HFFc6 (cell line): ENCODE results near the gene MBL2. TPM values are rescaled to one million over a fixed set of nuclear protein-coding genes. Genes with fewer than 3 reads are reported as not detected.

Source experiments
- DNase-seq: peaks from one replicate; pipeline ENCODE4 v3.0.0-alpha.2; 2018
- H3K27ac Mint-ChIP-seq: 2 replicates; pipeline ENCODE4 v1.8.0; 2020; ENCODE audit warnings: mild to moderate bottlenecking, mixed read lengths
- H3K27me3 Mint-ChIP-seq: 2 replicates; pipeline ENCODE4 v1.8.0; 2021; ENCODE audit warnings: mild to moderate bottlenecking, moderate library complexity, mixed read lengths; ENCODE audit not compliant: insufficient read depth
- H3K36me3 Mint-ChIP-seq: 2 replicates; pipeline ENCODE4 v1.8.0; 2021; ENCODE audit warnings: low read depth, mixed read lengths
- H3K4me1 Mint-ChIP-seq: 2 replicates; pipeline ENCODE4 v1.8.0; 2020; ENCODE audit warnings: low read depth, mixed read lengths
- H3K4me3 Mint-ChIP-seq: 2 replicates; pipeline ENCODE4 v1.8.0; 2020; ENCODE audit warnings: mild to moderate bottlenecking, moderate library complexity, mixed read lengths
- H3K9me3 Mint-ChIP-seq: 2 replicates; pipeline ENCODE4 v1.8.0; 2020; ENCODE audit warnings: mild to moderate bottlenecking, mixed read lengths
- CTCF ChIP-seq: fragments of 200-600 bp; sonication (generic); IDR thresholded peaks from 2 replicates; pipeline ENCODE4 v1.5.0; 2021; ENCODE audit warnings: antibody characterized with exemption, mild to moderate bottlenecking
- total RNA-seq, 6 experiments: library from RNA; stranded (reverse); fragmentation: NEBNext Ultra II Directional; extraction: Animal tissue kit (Norgen Biotek cat#: 25700); gene quantifications; 2 replicates in 1 of 6; 3 replicates in 5 of 6; pipeline ENCODE4 v1.2.3, GENCODE V29; 2021

Gene MBL2
- total RNA-seq, 6 experiments from 2014 or later: not detected

- no peak overlapping the region for H3K27ac Mint-ChIP-seq
- no peaks in the 10 kb centered on the region for H3K36me3 Mint-ChIP-seq
- H3K27me3 Mint-ChIP-seq: peaks cover 19% of the 10 kb centered on the region
- no peaks in the 10 kb centered on the region for H3K9me3 Mint-ChIP-seq
- H3K4me1 Mint-ChIP-seq: no peaks in the 10 kb centered on the region
- DNase-seq: no peak
- no peak for TF ChIP-seq CTCF
- H3K4me3 Mint-ChIP-seq: no peak overlapping the region
Measured at GRCh38 chr10:52810761-52811160, 38.2 kb upstream of the MBL2 start.

GRCh38 chr10:52807803-52808202 is 35.2 kb upstream of the MBL2 start:
- Mint-ChIP-seq H3K36me3 (no peaks in the 10 kb centered on the region), H3K9me3 (no peaks in the 10 kb centered on the region)
- TF ChIP-seq CTCF: no peak

GRCh38 chr10:52805414-52806285 is 33.1 kb upstream of the MBL2 start:
- Mint-ChIP-seq H3K27ac (no peak overlapping the region), H3K27me3 (peaks cover 21% of the 10 kb centered on the region), H3K9me3 (no peaks in the 10 kb centered on the region), H3K4me3 (no peak overlapping the region), H3K36me3 (no peaks in the 10 kb centered on the region), H3K4me1 (peaks cover 11% of the 10 kb centered on the region)
- no peak for DNase-seq
- no peak for TF ChIP-seq CTCF

More at GRCh38 chr10:52807803-52808202, 35.2 kb upstream of the MBL2 start:
- no peak for DNase-seq
- Mint-ChIP-seq H3K4me1 (no peaks in the 10 kb centered on the region), H3K27ac (no peak overlapping the region), H3K4me3 (no peak overlapping the region), H3K27me3 (peaks cover 19% of the 10 kb centered on the region)

GRCh38 chr10:52801947-52802346 is 29.4 kb upstream of the MBL2 start:
- TF ChIP-seq CTCF: no peak
- H3K36me3 Mint-ChIP-seq: no peaks in the 10 kb centered on the region
- H3K27ac Mint-ChIP-seq: no peak overlapping the region
- no peaks in the 10 kb centered on the region for H3K9me3 Mint-ChIP-seq
- H3K4me3 Mint-ChIP-seq: no peak overlapping the region
- peaks cover 11% of the 10 kb centered on the region for H3K4me1 Mint-ChIP-seq
- H3K27me3 Mint-ChIP-seq: peaks cover 13% of the 10 kb centered on the region
- peak; percentile 16 for DNase-seq

GRCh38 chr10:52786098-52786497 is 13.5 kb upstream of the MBL2 start:
- no peaks in the 10 kb centered on the region for H3K4me1 Mint-ChIP-seq
- H3K36me3 Mint-ChIP-seq: no peaks in the 10 kb centered on the region
- TF ChIP-seq CTCF: no peak

More at GRCh38 chr10:52786098-52786497, 13.5 kb upstream of the MBL2 start:
- no peak for DNase-seq
- Mint-ChIP-seq H3K4me3 (no peak overlapping the region), H3K27me3 (peaks cover 33% of the 10 kb centered on the region), H3K27ac (no peak overlapping the region), H3K9me3 (no peaks in the 10 kb centered on the region)
